ENCODE measurements around the gene TEX52. TPM values are rescaled to one million over a fixed set of nuclear protein-coding genes. Genes with fewer than 3 reads are reported as not detected.

The TEX52 gene
- total and polyA plus RNA-seq, 2 of the 13 experiments (the other 11 are each of a cell fraction or from before 2014, with no cell fraction given) = 0.05 TPM; not detected in 1

- TF ChIP-seq TGIF2 (CRISPR knock-in tag; IDR thresholded peaks at IDR 0.05) (no peak), ESRRA (CRISPR knock-in tag; IDR thresholded peaks at IDR 0.05; ENCODE audit: low read depth) (no peak), ZNF234 (CRISPR knock-in tag; conservative IDR thresholded peaks at IDR 0.05) (no peak), JDP2 (CRISPR knock-in tag; IDR thresholded peaks at IDR 0.05; ENCODE audit: borderline replicate concordance) (no peak), ZFP41 (CRISPR knock-in tag; IDR thresholded peaks at IDR 0.05; ENCODE audit: borderline replicate concordance) (no peak), PRMT3 (CRISPR knock-in tag; IDR thresholded peaks at IDR 0.05; ENCODE audit: borderline replicate concordance, low read depth) (no peak), REPIN1 (CRISPR knock-in tag; IDR thresholded peaks at IDR 0.05; ENCODE audit: borderline replicate concordance, low read depth) (0 out of 2 replicates have a peak, but pooled peaks have one; percentile 9), U2AF1 (optimal IDR thresholded peaks at IDR 0.05; ENCODE audit: low read depth, low read length) (no peak), SPEN (CRISPR knock-in tag; IDR thresholded peaks at IDR 0.05; ENCODE audit: low read depth) (peak; percentile 39; the same call in 1 of the 2 replicates), MBNL3 (CRISPR knock-in tag; conservative IDR thresholded peaks at IDR 0.05) (no peak), CREM (IDR thresholded peaks at IDR 0.05) (no peak), CREM (CRISPR knock-in tag; IDR thresholded peaks at IDR 0.05) (no peak), TIGD3 (CRISPR knock-in tag; IDR thresholded peaks at IDR 0.05; ENCODE audit: borderline replicate concordance) (no peak), IKZF4 (CRISPR knock-in tag; IDR thresholded peaks at IDR 0.05; ENCODE audit: borderline replicate concordance, low read depth, not compliant biosample characterization) (peak; percentile 13), GABPA (IDR thresholded peaks at IDR 0.05; ENCODE audit: low read depth, low read length) (no peak), GABPA (CRISPR knock-in tag; IDR thresholded peaks at IDR 0.05; ENCODE audit: low read depth) (no peak), ZNF547 (CRISPR knock-in tag; IDR thresholded peaks at IDR 0.05) (no peak), RELA (CRISPR knock-in tag; IDR thresholded peaks at IDR 0.05) (no peak), DPF2 (CRISPR knock-in tag; IDR thresholded peaks at IDR 0.05; ENCODE audit: borderline replicate concordance, low read depth) (no peak), MEF2D (CRISPR knock-in tag; IDR thresholded peaks at IDR 0.05) (no peak), ZMYM2 (CRISPR knock-in tag; IDR thresholded peaks at IDR 0.05) (no peak), ZNF570 (CRISPR knock-in tag; IDR thresholded peaks at IDR 0.05; ENCODE audit: borderline replicate concordance) (no peak), ZSCAN21 (CRISPR knock-in tag; IDR thresholded peaks at IDR 0.05; ENCODE audit: borderline replicate concordance) (no peak), ZNF331 (CRISPR knock-in tag; IDR thresholded peaks at IDR 0.05) (no peak)
- TF ChIP-seq, protein P1, sequence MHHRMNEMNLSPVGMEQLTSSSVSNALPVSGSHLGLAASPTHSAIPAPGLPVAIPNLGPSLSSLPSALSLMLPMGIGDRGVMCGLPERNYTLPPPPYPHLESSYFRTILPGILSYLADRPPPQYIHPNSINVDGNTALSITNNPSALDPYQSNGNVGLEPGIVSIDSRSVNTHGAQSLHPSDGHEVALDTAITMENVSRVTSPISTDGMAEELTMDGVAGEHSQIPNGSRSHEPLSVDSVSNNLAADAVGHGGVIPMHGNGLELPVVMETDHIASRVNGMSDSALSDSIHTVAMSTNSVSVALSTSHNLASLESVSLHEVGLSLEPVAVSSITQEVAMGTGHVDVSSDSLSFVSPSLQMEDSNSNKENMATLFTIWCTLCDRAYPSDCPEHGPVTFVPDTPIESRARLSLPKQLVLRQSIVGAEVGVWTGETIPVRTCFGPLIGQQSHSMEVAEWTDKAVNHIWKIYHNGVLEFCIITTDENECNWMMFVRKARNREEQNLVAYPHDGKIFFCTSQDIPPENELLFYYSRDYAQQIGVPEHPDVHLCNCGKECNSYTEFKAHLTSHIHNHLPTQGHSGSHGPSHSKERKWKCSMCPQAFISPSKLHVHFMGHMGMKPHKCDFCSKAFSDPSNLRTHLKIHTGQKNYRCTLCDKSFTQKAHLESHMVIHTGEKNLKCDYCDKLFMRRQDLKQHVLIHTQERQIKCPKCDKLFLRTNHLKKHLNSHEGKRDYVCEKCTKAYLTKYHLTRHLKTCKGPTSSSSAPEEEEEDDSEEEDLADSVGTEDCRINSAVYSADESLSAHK (CRISPR knock-in tag; IDR thresholded peaks at IDR 0.05; ENCODE audit: borderline replicate concordance) = no peak
- TF ChIP-seq, protein P2, sequence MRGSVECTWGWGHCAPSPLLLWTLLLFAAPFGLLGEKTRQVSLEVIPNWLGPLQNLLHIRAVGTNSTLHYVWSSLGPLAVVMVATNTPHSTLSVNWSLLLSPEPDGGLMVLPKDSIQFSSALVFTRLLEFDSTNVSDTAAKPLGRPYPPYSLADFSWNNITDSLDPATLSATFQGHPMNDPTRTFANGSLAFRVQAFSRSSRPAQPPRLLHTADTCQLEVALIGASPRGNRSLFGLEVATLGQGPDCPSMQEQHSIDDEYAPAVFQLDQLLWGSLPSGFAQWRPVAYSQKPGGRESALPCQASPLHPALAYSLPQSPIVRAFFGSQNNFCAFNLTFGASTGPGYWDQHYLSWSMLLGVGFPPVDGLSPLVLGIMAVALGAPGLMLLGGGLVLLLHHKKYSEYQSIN (CRISPR knock-in tag; IDR thresholded peaks at IDR 0.05; ENCODE audit: borderline replicate concordance) = no peak
- TF ChIP-seq, protein P3, sequence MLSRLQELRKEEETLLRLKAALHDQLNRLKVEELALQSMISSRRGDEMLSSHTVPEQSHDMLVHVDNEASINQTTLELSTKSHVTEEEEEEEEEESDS (CRISPR knock-in tag; IDR thresholded peaks at IDR 0.05; ENCODE audit: borderline replicate concordance) = no peak
Measured at GRCh38 chr12:2876431-2877046, 19.7 kb upstream of the TEX52 start (continued).

Data from HepG2 (cell line).